Naive thymus-derived CD8-positive, alpha-beta T cell (primary cell): Measurements from ENCODE around the gene SULT1A3. TPM values are rescaled to one million over a fixed set of nuclear protein-coding genes. Genes with fewer than 3 reads are reported as not detected.

Experiments
- ATAC-seq, 2 donors: fragments of 150-1000 bp; cut with Tn5 transposase in 1 of 2; sonication (Bioruptor Pico), chemical (Tn5 transposase) in 1 of 2; 1 replicate in 1 of 2; 2 replicates in 1 of 2; pipeline ENCODE4 v1.10.0; 2021; ENCODE audit warnings: mild to moderate bottlenecking in 2 of 2, moderate library complexity in 2 of 2
- POLR2A ChIA-PET: fragments of 350-600 bp; sonication (Branson Sonifier 250); formaldehyde crosslinking; loops from one replicate; lab custom pipeline; 2021; ENCODE audit warnings: antibody characterized with exemption; lab: Charles Lee
- DNase-seq, 10 donors: peaks; one replicate each; pipeline versions ENCODE4 v3.0.0 to v3.0.0-alpha.2; 2020 to 2022
- H3K27ac Mint-ChIP-seq, 10 donors: one replicate each; pipeline ENCODE4 v1.8.0; 2020 to 2022; ENCODE audit warnings: mild to moderate bottlenecking in 10 of 10, mixed read lengths in 10 of 10, moderate library complexity in 4 of 10, inconsistent platforms in 1 of 10
- H3K27me3 Mint-ChIP-seq, 5 donors: one replicate each; pipeline ENCODE4 v1.8.0; 2021 to 2022; ENCODE audit warnings: mixed read lengths in 5 of 5
- H3K36me3 Mint-ChIP-seq, 3 donors: one replicate each; pipeline ENCODE4 v1.8.0; 2020 to 2022; ENCODE audit warnings: mixed read lengths in 3 of 3, mild to moderate bottlenecking in 2 of 3, inconsistent platforms in 1 of 3
- H3K4me1 Mint-ChIP-seq, 4 donors: one replicate each; pipeline ENCODE4 v1.8.0; 2021 to 2022; ENCODE audit warnings: mixed read lengths in 4 of 4
- H3K4me3 Mint-ChIP-seq, 10 donors: one replicate each; pipeline ENCODE4 v1.8.0; 2020 to 2022; ENCODE audit warnings: mild to moderate bottlenecking in 10 of 10, mixed read lengths in 10 of 10, moderate library complexity in 6 of 10, inconsistent platforms in 1 of 10
- H3K9me3 Mint-ChIP-seq, 9 donors: one replicate each; pipeline ENCODE4 v1.8.0; 2020 to 2022; ENCODE audit warnings: mixed read lengths in 9 of 9, mild to moderate bottlenecking in 3 of 9, inconsistent platforms in 1 of 9, moderate library complexity in 1 of 9
- polyA plus RNA-seq, 3 donors: library from polyadenylated mRNA; unstranded; fragments of 300-500 nt; fragmentation: Illumina TruSeq; gene quantifications; one replicate each; pipeline ENCODE4 v1.2.3, GENCODE V29; 2021
- total RNA-seq, 8 experiments: library from RNA in 2 of 8; stranded (reverse) in 2 of 8; gene quantifications; one replicate each; pipeline ENCODE4 v1.2.3 and lab custom pipeline; 2021 to 2026

SULT1A3 gene
- total and polyA plus RNA-seq, 5 experiments from 2014 or later, result 0.47 to 29.4 (median 14.1) TPM; not detected in 1

- H3K4me3 Mint-ChIP-seq, result no peak overlapping the region
- peaks cover 3 to 15% (median 13%) of the 10 kb centered on the region in 4 donors for H3K4me1 Mint-ChIP-seq
- ATAC-seq (no peak), DNase-seq (no peak)
- H3K27me3 Mint-ChIP-seq, result no peaks in the 10 kb centered on the region
- POLR2A ChIA-PET, result interaction anchor here (0.6 to 1.3 kb wide), 3 partner anchors 80 to 190 kb away, joined by 3 to 6 read pairs (median 6); partner anchors contain the start of gene YPEL3
- peaks cover 1 to 5% (median 2%) of the 10 kb centered on the region in 3 donors for H3K36me3 Mint-ChIP-seq
- peak overlapping the region in 1 of 10 donors; percentile 85 for H3K27ac Mint-ChIP-seq
- H3K9me3 Mint-ChIP-seq, result peaks cover 0 to 3% (median 0%) of the 10 kb centered on the region in 9 donors
These were observed 19.9 kb upstream of the SULT1A3 start for GRCh38 chr16:30179195-30179594.

DNA sequence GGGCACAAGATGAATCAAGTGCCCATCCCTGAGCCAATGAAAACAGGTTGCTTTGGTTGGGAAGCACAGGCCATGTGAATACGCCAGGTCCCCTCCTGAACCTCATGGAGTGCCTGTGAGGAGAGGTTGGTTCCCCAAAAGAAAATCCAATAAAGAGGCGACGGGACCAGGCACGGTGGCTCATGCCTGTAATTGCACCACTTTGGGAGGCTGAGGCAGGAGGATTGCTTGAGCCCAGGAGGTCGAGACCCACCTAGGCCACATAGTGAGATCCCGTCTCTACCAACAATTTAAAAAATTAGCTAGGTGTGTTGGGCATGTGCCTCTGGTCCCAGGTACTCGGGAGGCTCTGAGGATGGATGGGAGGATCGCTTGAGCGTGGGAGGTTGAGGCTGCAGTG, 19.1 kb upstream of the SULT1A3 start:
- peaks cover 8 to 13% (median 9%) of the 10 kb centered on the region in 3 donors for H3K36me3 Mint-ChIP-seq
- H3K4me1 Mint-ChIP-seq, result peaks cover 6 to 21% (median 14%) of the 10 kb centered on the region in 4 donors
- peak overlapping the region in 4 of 10 donors; percentile 11 to 85 (median 46) for H3K27ac Mint-ChIP-seq
- H3K4me3 Mint-ChIP-seq, result no peak overlapping the region
- peaks cover 0 to 3% (median 0%) of the 10 kb centered on the region in 9 donors for H3K9me3 Mint-ChIP-seq
- no peak for DNase-seq
- no peak for ATAC-seq
- POLR2A ChIA-PET, result interaction anchor here (0.6 to 1.3 kb wide), 4 partner anchors 25 to 742 kb away, joined by 3 to 6 read pairs (median 3); partner anchors contain the start of gene YPEL3
- H3K27me3 Mint-ChIP-seq, result no peaks in the 10 kb centered on the region

GRCh38 chr16:30180741-30181140, 18.3 kb upstream of the SULT1A3 start:
- peaks cover 6 to 26% (median 15%) of the 10 kb centered on the region in 4 donors for H3K4me1 Mint-ChIP-seq
- H3K27me3 Mint-ChIP-seq, result no peaks in the 10 kb centered on the region
- peaks cover 0 to 3% (median 0%) of the 10 kb centered on the region in 9 donors for H3K9me3 Mint-ChIP-seq
- H3K36me3 Mint-ChIP-seq, result peaks cover 8 to 15% (median 11%) of the 10 kb centered on the region in 3 donors
- DNase-seq (no peak), ATAC-seq (no peak)
- peak overlapping the region in 1 of 10 donors; percentile 43 for H3K4me3 Mint-ChIP-seq
- POLR2A ChIA-PET, result interaction anchor here (0.5 to 3.0 kb wide), 4 partner anchors 26 to 721 kb away, joined by 3 to 17 read pairs (median 4); no protein-coding TSS in a partner anchor
- peak overlapping the region in 8 of 10 donors; percentile 43 to 77 (median 73) for H3K27ac Mint-ChIP-seq

DNA sequence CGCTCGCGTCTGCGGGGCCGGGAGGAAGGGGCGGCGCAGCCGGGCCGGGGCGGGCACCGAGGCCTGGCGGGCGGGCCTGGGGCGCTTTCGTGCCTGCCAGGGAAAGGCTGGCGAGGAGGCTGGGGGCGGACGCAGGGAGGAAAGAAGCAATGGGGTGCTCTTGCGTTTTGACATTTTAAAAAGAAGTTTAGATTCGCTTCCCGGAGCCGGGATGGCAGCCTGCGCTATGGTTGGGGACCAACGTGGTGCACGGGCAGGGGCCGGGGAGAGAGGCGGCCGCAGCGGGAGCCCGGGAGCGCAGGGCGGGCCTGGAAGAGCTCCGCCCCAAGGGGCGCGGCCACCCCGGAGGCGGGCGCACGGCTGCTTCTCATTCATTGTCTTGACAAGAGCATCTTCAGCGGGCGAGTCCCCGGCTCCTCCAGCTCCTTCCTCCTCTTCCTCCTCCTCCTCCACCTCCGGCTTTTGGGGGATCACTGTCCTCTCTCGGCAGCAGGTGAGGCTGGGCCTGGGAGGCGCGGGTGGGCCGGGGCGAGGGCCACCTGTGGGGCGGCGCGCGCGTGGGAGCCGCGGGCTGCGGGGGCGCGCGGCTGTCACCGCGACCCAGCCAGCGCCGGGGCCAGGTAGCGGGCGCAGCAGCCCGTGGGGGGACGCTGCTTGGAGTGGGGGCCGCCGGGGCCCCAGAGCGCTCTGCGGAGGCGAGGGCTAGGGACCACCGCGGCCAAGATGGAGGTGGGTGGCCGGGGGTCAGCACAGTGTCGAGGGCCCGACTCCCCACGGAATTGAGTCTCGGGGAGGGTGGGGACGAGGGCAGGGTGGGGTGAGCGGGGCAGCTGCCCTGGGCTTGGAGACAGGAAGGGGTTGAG, 15.6 kb upstream of the SULT1A3 start, which contains the start of gene CORO1A:
Gene CORO1A (plus strand): TSS at position 370 of the 863 bp plus-strand sequence. CDS start 1,608 bp downstream, outside the sequence.
- DNase-seq (peak; percentile 71 to 90 (median 81)), ATAC-seq (peak; percentile 45 to 55)
- POLR2A ChIA-PET, result interaction anchor here (0.6 to 7.9 kb wide), 46 partner anchors 8 to 1642 kb away, joined by 3 to 320 read pairs (median 5); partner anchors contain the start of genes ALDOA, CD2BP2, DCTPP1 and FBRS
- peaks cover 0 to 3% (median 0%) of the 10 kb centered on the region in 9 donors for H3K9me3 Mint-ChIP-seq
- H3K4me1 Mint-ChIP-seq, result peaks cover 15 to 43% (median 36%) of the 10 kb centered on the region in 4 donors
- H3K4me3 Mint-ChIP-seq, result peak within 1 kb of the TSS; percentile 96 to 100 (median 98)
- peaks cover 8 to 39% (median 28%) of the 10 kb centered on the region in 3 donors for H3K36me3 Mint-ChIP-seq
- H3K27me3 Mint-ChIP-seq, result no peaks in the 10 kb centered on the region
- peak within 1 kb of the TSS; percentile 93 to 98 (median 98) for H3K27ac Mint-ChIP-seq

DNA sequence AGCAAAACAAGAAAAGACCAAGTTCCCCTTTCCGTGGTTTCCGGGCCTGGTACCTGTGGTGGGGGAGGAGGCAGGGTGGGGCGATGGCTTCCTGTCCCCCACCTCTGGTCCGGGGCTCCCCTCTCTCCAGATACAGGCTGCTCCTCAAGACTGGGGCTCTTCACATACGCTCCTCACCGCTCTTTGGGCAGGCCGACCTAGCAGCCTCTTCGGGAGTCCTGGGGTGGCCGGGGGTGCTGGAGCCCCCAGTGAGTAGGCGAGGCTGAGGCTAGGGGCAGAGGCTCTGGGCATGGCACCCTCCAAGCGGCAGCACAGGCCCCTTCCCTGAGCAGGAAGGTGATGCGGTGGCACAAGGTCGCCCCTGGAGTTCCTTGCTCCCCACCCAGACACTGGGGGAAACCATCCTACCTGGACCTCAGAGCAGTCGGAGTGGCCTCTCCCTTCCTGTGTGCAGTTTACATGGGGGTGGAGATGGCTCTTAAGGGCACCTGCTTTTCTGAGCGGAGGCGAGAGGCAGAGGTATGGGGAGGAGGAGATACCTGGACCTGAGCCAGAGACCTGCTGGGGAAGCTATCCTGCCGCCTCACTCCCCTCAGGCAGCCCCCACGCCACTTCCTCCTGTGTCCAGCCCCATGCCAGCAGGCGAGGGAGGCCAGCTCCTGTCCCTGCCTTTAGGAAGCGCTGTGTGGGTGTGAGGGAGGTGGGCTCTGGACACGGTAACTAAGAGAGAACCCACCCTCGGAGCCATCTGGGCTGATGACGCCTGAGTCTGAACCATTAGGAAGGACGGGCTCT, 14.8 kb upstream of the SULT1A3 start:
- Mint-ChIP-seq H3K4me1 (peaks cover 15 to 43% (median 36%) of the 10 kb centered on the region in 4 donors), H3K4me3 (peak overlapping the region; percentile 96 to 100 (median 98)), H3K9me3 (peaks cover 0 to 3% (median 0%) of the 10 kb centered on the region in 9 donors), H3K36me3 (peaks cover 8 to 39% (median 28%) of the 10 kb centered on the region in 3 donors), H3K27ac (peak overlapping the region; percentile 93 to 98 (median 98)), H3K27me3 (no peaks in the 10 kb centered on the region)
- DNase-seq, result peak; percentile 54 to 94 (median 85)
- ATAC-seq, result peak; percentile 52 to 66
- POLR2A ChIA-PET, result interaction anchor here (0.5 to 7.9 kb wide), 38 partner anchors 9 to 739 kb away, joined by 3 to 320 read pairs (median 8); partner anchors contain the start of genes ALDOA, CD2BP2, FBRS and GDPD3

- DNase-seq, result peak in 5 of 10 donors; percentile 14 to 49 (median 19)
- POLR2A ChIA-PET, result interaction anchor here (0.5 to 7.9 kb wide), 40 partner anchors 8 to 740 kb away, joined by 3 to 320 read pairs (median 6); partner anchors contain the start of genes ALDOA, DCTPP1, GDPD3 and KIF22
- peak in 1 of 2 donors; percentile 3 for ATAC-seq
- H3K27ac Mint-ChIP-seq, result peak overlapping the region; percentile 93 to 98 (median 98)
- no peaks in the 10 kb centered on the region for H3K27me3 Mint-ChIP-seq
- peak overlapping the region; percentile 96 to 100 (median 98) for H3K4me3 Mint-ChIP-seq
- H3K9me3 Mint-ChIP-seq, result peaks cover 0 to 3% (median 0%) of the 10 kb centered on the region in 9 donors
- H3K4me1 Mint-ChIP-seq, result peaks cover 15 to 43% (median 36%) of the 10 kb centered on the region in 4 donors
- H3K36me3 Mint-ChIP-seq, result peaks cover 8 to 39% (median 28%) of the 10 kb centered on the region in 3 donors
These were observed 14.0 kb upstream of the SULT1A3 start for GRCh38 chr16:30184891-30185682.

DNA sequence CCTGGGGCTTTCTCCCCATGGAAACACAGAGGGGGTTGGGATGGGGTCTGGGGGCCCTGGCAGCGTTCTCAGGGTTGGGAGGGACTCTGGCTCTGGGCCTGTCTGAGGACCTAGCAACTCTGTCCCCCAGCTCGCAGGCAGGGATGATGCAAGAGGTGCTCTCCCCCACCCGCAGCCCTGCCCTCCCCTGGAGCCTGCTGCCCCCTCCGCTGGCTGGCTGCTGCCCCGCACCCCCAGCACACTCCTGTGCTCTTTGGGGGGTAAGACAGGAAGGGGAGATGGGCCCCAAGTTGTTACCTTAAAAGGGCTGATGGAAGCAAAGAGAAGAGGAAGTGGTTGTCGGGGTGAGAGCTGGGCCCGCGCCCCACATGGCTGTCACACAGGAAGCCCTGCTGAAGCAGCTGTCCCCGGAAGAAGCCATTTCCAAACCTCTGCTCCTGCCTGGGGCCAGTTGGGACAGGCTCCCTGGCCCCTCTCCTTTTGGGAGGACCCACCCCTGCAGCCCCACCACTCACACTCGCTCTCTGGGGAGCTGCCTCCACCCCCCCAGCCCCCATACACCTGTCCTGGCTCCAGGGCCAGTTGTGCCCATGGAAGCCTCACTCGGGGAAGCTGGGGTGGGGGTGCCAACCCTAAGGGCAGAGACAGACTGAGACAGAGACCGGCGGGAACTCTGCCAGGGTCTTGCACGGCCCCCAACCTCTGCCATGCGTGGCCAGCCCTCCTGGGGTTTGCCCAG, 13.2 kb upstream of the SULT1A3 start:
- peaks cover 0 to 3% (median 0%) of the 10 kb centered on the region in 9 donors for H3K9me3 Mint-ChIP-seq
- DNase-seq, result peak; percentile 62 to 94 (median 86)
- H3K4me1 Mint-ChIP-seq, result peaks cover 15 to 43% (median 34%) of the 10 kb centered on the region in 4 donors
- H3K27me3 Mint-ChIP-seq, result no peaks in the 10 kb centered on the region
- H3K36me3 Mint-ChIP-seq, result peaks cover 8 to 39% (median 28%) of the 10 kb centered on the region in 3 donors
- peak overlapping the region; percentile 96 to 100 (median 98) for H3K4me3 Mint-ChIP-seq
- POLR2A ChIA-PET, result interaction anchor here (0.5 to 7.9 kb wide), 41 partner anchors 9 to 956 kb away, joined by 3 to 320 read pairs (median 5); partner anchors contain the start of genes ALDOA, DCTPP1, GDPD3 and KIF22
- peak overlapping the region; percentile 93 to 98 (median 97) for H3K27ac Mint-ChIP-seq
- ATAC-seq, result peak; percentile 51 to 61

DNA sequence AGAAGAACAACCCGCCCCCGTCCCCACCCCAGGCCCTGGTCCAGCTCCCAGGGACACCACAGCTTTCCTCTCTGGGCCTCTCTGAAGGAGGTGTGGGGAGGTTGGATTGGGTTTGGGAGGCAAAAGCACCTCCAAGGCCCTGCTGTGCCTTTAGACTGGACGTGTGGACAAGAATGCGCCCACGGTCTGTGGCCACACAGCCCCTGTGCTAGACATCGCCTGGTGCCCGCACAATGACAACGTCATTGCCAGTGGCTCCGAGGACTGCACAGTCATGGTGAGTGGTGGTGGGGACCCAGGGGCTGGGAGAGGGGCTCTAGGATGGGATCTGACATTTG, 12.6 kb upstream of the SULT1A3 start:
- no peak for ATAC-seq
- H3K27ac Mint-ChIP-seq, result peak overlapping the region; percentile 93 to 98 (median 96)
- H3K4me1 Mint-ChIP-seq, result peaks cover 15 to 43% (median 33%) of the 10 kb centered on the region in 4 donors
- peaks cover 0 to 3% (median 0%) of the 10 kb centered on the region in 9 donors for H3K9me3 Mint-ChIP-seq
- peaks cover 8 to 39% (median 28%) of the 10 kb centered on the region in 3 donors for H3K36me3 Mint-ChIP-seq
- peak overlapping the region; percentile 96 to 100 (median 98) for H3K4me3 Mint-ChIP-seq
- no peaks in the 10 kb centered on the region for H3K27me3 Mint-ChIP-seq
- POLR2A ChIA-PET, result interaction anchor here (0.6 to 7.9 kb wide), 32 partner anchors 9 to 955 kb away, joined by 3 to 320 read pairs (median 7); partner anchors contain the start of genes ALDOA, DCTPP1, GDPD3 and KIF22
- peak in 3 of 10 donors; percentile 2 to 18 (median 17) for DNase-seq

DNA sequence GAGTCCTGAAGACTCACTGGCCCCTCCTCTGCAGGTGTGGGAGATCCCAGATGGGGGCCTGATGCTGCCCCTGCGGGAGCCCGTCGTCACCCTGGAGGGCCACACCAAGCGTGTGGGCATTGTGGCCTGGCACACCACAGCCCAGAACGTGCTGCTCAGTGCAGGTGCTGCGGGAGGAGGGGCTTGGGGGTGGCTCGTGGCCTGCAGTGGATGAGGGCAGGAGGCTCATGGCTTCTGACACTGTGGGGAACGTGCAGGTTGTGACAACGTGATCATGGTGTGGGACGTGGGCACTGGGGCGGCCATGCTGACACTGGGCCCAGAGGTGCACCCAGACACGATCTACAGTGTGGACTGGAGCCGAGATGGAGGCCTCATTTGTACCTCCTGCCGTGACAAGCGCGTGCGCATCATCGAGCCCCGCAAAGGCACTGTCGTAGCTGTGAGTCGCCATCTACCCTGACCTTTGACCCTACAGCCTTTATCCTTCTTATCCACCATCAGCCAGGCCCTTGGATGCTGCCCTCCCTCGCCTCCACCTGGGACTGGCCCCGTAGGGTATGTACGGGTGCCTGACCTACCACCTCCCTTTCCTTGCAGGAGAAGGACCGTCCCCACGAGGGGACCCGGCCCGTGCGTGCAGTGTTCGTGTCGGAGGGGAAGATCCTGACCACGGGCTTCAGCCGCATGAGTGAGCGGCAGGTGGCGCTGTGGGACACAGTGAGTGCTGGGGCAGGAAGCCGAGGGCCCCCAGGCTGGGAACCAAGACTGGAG, 12.1 kb upstream of the SULT1A3 start:
- Mint-ChIP-seq H3K9me3 (peaks cover 0 to 3% (median 0%) of the 10 kb centered on the region in 9 donors), H3K27ac (peak overlapping the region; percentile 93 to 98 (median 96)), H3K27me3 (no peaks in the 10 kb centered on the region), H3K36me3 (peaks cover 8 to 39% (median 28%) of the 10 kb centered on the region in 3 donors), H3K4me1 (peaks cover 14 to 41% (median 30%) of the 10 kb centered on the region in 4 donors), H3K4me3 (peak overlapping the region; percentile 96 to 100 (median 98))
- peak; percentile 73 to 92 (median 87) for DNase-seq
- POLR2A ChIA-PET, result interaction anchor here (0.7 to 7.9 kb wide), 19 partner anchors 44 to 231 kb away, joined by 3 to 320 read pairs (median 13); partner anchors contain the start of genes ALDOA, GDPD3, MAPK3 and PPP4C
- peak; percentile 7 to 9 for ATAC-seq
